GM19324 (cell line): ENCODE data around the gene HASPIN.
A peak's percentile ranks its signal among the peaks of the same experiment; 100 is the strongest.

Experiments used
- ATAC-seq: cut with Tn5 transposase; IDR thresholded peaks from one replicate; pipeline ENCODE4 v1.9.1; 2021; ENCODE audit warnings: mild to moderate bottlenecking, moderate library complexity; ENCODE audit not compliant: unreplicated experiment, low FRiP score

Gene HASPIN

GRCh38 chr17:3762922-3763776 lies 39.4 kb downstream of the HASPIN start:
- ATAC-seq, result peak; percentile 57

- no peak for ATAC-seq
These were observed 40.1 kb downstream of the HASPIN start for GRCh38 chr17:3763777-3764170.

GRCh38 chr17:3765981-3766380 lies 42.3 kb downstream of the HASPIN start:
- ATAC-seq, result no peak

- no peak for ATAC-seq
These were observed 43.1 kb downstream of the HASPIN start for GRCh38 chr17:3766779-3767178.

- ATAC-seq, result no peak
These were observed 44.6 kb downstream of the HASPIN start for GRCh38 chr17:3768341-3768740.

- no peak for ATAC-seq
These were observed 45.1 kb downstream of the HASPIN start for GRCh38 chr17:3768769-3769168.

- no peak for ATAC-seq
These were observed 46.8 kb downstream of the HASPIN start for GRCh38 chr17:3770466-3770865.

GRCh38 chr17:3771140-3771539 lies 47.4 kb downstream of the HASPIN start:
- ATAC-seq, result no peak

- ATAC-seq, result no peak
These were observed 49.1 kb downstream of the HASPIN start for GRCh38 chr17:3772764-3773163.

- ATAC-seq, result no peak
These were observed 49.8 kb downstream of the HASPIN start for GRCh38 chr17:3773511-3773910.

GRCh38 chr17:3773966-3774365 lies 50.3 kb downstream of the HASPIN start:
- no peak for ATAC-seq
